HG02610 (cell line): ENCODE results near the gene POLR2E.

Experiments used
- ATAC-seq: cut with Tn5 transposase; IDR thresholded peaks from one replicate; pipeline ENCODE4 v1.9.1; 2021; ENCODE audit warnings: mild to moderate bottlenecking, moderate library complexity; ENCODE audit not compliant: unreplicated experiment

Gene POLR2E

GRCh38 chr19:1098177-1099051 is 3.2 kb upstream of the POLR2E start:
- ATAC-seq: no peak

GRCh38 chr19:1097810-1098176 is 2.6 kb upstream of the POLR2E start:
- ATAC-seq: no peak

- ATAC-seq: no peak
Observed at GRCh38 chr19:1094655-1094977, 559 bp downstream of the POLR2E start.

- no peak for ATAC-seq
Observed at GRCh38 chr19:1093811-1094553, 1.2 kb downstream of the POLR2E start.

- no peak for ATAC-seq
Observed at GRCh38 chr19:1093330-1093729, 1.8 kb downstream of the POLR2E start.

GRCh38 chr19:1091544-1092175 is 3.5 kb downstream of the POLR2E start:
- no peak for ATAC-seq

- no peak for ATAC-seq
Observed at GRCh38 chr19:1090731-1091543, 4.2 kb downstream of the POLR2E start.

- ATAC-seq: no peak
Observed at GRCh38 chr19:1089891-1090290, 5.3 kb downstream of the POLR2E start.

GRCh38 chr19:1089126-1089771 is 5.9 kb downstream of the POLR2E start:
- ATAC-seq: no peak

- no peak for ATAC-seq
Observed at GRCh38 chr19:1088416-1089010, 6.7 kb downstream of the POLR2E start.

- no peak for ATAC-seq
Observed at GRCh38 chr19:1087813-1088415, 7.3 kb downstream of the POLR2E start.

- ATAC-seq: no peak
Observed at GRCh38 chr19:1086613-1087012, 8.6 kb downstream of the POLR2E start.

GRCh38 chr19:1085676-1086442 is 9.3 kb downstream of the POLR2E start:
- ATAC-seq: no peak

GRCh38 chr19:1085053-1085658 is 10.0 kb downstream of the POLR2E start:
- no peak for ATAC-seq

- ATAC-seq: no peak
Observed at GRCh38 chr19:1084024-1084868, 10.9 kb downstream of the POLR2E start.

GRCh38 chr19:1082928-1083816 is 12.0 kb downstream of the POLR2E start:
- ATAC-seq: no peak
